ENCODE results near the gene SLC35A3.
"Not testable (repeated sequence)": the region's sequence is repeated elsewhere in the genome, so short reads cannot be mapped to it uniquely, and the experiment has no call there.

SLC35A3 gene

DNA sequence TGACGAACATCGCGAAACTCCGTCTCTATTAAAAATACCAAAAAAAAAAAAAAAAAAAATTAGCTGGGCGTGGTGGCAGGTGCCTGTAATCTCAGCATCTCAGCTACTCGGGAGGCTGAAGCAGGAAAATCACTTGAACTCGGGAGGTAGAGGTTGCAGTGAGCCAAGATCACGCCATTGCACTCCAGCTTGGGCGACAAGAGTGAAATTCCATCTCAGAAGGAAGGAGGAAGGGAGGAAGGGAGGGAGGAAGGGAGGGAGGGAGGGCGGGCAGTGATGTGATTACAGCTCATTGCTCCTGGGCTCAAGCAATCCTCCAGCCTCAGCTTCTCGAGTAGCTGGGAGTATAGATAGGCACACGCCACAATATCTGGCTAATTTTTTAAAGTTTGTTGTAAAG lies 7.5 kb downstream of the SLC35A3 start:
- not testable (repeated sequence) for DNase-seq

DNA sequence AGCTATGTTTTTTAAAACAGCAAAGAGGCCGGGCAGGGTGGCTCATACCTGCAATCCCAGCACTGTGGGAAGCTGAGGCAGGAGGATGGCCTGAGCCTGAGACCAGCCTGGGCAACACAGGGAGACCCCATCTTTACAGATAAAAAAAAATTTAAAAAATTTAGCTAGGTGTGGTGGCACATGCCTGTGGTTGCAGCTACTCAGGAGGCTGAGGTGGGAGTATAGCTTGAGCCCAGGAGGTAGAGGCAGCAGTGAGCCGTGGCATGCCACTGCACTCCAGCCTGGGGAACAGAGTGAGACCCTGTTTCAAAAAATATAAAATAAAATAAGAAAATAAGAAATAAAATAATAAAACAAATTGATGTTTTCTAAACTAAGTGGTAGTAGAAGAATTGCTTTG lies 8.4 kb downstream of the SLC35A3 start:
- DNase-seq, result no peak

DNA sequence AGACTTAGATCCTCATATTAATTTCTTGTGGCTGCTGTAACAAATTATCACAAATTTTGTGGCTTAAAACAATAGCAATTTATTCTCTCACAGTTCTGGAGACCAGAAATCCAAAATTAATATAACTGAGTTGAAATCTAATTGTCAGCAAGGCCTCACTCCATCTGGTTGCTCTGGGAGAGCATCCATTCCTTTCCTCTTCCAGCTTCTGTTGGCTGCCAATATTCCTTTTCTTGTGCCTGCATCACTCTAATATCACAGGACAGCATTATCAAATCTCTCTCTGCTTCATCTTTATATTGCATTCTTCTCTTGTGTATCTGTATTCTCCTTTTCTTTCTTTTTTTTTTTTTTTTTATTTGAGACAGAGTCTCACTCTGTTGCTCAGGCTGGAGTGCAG lies 9.3 kb downstream of the SLC35A3 start:
- no peak for DNase-seq

DNA sequence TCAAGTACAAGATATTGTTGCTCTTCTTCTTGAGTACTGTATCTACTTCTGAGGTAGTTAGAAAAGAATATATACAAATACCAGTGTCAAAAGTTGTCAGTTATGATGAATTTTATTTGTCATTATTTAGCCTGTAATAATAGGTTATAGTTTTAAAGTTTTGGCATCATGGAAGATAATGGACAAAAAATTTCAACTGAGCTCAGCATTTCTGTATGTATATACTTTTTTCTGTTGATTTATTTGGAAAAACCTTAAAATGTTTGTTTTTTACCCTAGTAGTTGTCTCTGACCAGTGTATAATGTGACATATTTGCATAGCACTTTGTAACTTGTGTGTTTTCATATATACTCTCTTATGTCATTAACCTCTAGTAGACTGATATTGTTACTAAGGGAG lies 11.1 kb downstream of the SLC35A3 start:
- DNase-seq, result no peak

DNA sequence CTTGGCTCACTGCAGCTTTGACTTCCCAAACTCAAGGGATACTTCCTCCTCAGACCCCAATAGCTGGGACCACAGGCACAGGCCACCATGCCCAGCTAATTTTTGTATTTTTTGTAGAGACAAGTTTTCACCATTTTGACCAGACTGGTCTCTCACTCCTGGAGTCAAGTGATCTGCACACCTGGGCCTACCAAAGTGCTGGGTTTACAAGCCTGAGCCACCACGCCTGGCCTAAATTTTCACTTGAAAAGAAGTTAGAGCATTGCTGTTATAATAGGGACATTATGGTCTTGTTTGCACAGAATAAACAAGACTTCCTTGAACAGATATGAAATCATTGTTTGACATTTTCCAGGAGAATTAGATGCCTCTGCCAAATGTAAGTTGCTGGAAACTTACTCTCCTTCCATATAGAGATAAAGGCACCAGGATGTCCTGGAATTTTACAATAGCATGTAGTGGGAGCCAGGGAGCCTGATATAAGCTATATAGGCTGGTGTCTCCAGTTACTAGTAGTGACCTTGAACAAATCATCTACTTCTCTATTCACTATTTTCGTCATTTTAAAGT lies 16.9 kb downstream of the SLC35A3 start:
- DNase-seq, result no peak

DNA sequence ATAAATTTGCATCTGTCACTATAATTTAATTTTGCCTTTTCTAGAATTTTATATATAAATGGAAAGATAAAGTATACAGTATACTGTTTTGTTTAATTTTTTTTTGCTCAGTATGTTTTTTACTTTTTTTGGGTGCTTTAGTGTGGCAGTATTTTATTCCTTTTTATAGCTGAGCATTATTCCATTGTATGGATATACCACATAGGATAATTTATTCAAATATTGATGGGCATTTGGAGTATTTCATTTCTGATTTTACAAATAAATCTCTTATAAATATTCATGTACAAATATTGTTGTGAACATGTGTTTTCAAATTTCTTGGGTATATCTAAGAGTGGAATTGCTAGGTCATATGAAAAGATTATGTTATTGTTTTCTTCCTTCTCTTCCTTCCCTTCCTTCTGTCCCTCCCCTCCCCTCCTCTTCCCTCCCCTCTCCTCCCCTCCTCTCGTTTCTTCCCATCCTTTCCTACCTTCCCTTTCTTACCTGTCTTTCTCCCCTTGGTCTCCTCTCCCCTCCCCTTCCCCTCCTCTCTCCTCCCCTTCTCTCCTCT lies 18.5 kb downstream of the SLC35A3 start:
- DNase-seq, result no peak

DNA sequence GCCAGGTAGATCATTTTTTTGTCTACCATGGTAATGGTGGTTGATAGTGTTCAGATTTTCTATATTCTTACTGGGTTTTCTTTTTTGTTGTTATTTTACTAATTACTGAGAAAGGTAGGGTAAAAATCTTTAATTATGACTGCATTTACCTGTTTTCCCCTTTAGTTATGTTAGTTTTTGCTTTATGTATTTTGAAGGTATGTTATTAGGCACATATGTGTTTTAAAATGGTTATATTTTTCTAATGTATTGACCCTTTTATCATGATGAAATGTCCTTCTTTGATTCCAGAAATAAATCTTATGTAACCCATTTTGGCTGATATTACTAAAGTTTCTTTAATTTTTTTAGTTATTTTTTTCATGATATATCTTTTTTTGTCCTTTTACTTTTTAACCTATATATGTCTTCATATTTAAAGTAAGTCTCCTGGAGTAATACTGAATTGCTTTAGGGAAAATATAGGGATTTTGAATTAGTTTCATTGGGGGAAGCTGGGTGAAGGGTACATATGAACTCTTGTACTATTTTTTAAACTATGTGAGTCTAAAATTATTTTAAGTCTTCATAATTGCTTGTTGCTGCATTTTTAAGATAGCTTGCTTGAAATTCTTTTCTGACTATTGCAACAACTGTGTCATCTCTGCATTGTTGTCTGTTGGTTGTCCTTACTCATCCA lies 22.4 kb downstream of the SLC35A3 start:
- DNase-seq, result no peak

DNA sequence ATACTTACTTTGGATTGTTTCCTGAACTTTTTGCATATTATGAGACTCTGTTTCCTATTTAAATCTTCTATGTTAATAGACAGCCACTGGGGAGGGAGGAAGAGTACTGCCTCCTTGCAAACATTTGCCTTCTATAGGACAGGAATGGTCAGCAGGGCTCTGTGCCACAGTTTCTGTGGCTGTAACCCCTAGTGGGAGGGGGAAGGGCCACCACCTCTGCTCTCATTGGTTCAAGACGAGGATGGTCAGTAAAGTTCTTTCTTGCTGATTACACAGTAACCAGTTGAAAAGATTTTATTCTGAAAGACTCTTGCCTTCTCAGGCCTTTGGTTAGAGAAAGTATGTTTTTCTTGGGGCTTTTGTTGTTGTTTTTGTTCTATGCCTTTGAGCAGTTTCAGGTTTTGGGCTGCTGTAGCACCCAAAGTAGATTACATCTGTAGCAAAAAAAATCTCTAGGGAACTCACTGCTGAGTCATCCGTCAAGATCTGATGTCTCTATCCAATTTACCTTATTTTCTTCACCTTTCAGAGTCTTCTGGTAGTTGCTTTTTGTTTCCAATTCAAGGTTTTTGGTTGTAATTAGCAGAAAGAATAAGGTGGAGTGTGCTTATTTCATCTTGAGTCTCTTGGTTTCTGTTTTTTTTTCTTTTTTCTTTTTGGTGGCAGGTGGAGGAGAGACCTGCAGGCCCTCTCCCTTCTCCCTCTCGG lies 23.1 kb downstream of the SLC35A3 start:
- DNase-seq, result no peak

DNA sequence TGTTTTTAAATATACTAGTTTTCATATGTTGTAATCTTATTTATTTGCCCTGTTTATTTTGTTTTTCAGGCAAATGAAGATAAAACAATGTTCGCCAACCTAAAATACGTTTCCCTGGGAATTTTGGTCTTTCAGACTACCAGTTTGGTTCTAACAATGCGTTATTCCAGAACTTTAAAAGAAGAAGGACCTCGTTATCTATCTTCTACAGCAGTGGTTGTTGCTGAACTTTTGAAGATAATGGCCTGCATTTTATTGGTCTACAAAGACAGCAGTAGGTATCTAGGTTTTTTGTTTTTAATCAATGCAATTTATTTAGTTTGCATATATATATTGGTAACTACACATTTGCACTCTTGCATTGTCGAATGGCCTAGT lies 23.7 kb downstream of the SLC35A3 start:
- DNase-seq, result no peak

DNA sequence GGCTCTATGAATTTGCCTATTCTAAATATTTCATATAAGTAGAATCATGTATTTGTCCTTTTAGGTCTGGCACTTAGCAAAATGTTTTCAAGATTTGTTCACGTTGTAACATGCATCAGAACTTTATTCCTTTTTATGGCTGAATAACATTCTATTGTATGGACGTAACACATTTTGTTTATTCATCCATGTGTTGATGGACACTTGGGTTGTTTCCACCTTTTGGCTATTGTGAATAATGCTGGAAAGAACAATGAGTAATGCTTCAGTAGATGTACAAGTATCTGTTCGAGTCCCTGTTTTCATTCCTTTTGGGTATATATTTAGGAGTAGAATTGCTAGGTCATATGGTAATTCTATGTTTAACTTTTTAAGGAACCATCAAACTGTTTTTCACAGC lies 24.7 kb downstream of the SLC35A3 start:
- DNase-seq, result no peak

DNA sequence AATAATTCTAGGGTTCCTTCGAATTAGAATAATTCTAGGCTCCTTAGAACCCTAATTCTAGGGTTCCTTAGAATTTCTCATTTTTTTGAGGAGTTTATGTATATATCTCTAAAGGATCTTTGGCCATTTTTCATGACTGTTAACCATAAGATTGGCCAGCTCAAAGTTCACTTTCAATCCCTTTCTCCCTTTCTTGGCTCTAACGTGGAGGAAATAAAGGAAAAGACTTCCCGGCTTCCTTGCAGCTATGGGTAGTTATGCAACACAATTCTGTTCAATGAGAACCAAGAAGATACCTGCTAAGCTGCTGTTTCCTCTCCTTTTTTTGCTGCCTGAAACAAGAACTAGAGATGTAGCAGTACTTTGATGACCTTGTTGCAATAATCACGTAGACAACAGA lies 27.2 kb downstream of the SLC35A3 start:
- DNase-seq, result peak; percentile 2

DNA sequence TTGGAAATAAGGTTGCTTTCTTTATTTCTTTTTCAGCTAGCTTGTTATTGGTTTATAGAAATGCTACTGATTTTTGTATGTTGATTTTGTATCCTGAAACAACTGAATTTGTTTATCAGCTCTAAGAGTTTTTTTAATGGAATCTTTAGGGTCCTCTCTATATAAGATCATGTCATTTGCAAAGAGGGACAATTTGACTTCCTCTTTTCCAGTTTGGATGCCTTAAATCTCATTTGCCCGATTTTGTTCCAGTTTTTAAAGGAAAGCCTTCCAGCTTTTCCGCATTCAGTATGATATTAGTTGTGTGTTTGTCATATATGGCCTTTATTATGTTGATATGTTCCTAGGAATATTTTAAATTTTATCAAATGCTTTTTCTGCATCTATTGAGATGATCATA lies 31.7 kb downstream of the SLC35A3 start:
- no peak for DNase-seq

DNA sequence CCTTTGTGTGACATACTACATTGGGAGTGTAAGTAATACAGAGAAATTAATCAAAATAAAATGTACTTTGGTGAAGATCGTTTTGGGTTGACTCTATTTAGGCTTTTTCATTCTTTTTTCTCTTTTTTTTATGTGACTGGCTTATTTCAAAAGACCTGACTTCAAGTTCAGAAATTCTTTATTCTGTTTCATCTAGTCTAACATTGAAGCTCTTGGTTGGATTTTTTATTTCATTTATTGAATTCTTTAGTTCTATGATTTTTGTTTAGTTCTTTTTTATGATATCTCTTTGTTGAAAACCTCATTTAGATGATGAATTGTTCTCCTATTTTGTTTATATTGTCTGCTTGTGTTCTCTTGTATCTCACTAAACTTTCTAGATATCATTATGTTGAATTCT lies 35.6 kb downstream of the SLC35A3 start:
- DNase-seq, result no peak

DNA sequence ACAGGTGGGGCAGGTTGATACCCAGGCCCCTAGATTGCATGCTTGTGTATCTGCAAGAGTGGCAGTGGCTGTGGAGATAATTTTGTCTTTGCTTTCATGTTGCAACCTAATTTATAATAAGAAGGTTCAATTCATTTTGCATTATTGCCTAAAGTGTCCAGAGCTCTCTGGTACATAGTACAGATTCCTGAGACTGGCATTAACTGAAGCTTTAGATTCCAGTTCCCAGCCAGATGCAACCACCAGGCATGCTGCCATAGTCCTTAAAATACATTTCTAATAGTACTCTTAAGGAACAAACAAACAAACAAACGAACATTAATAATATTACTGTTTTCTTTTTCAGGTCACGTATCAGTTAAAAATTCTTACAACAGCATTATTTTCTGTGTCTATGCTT lies 36.9 kb downstream of the SLC35A3 start:
- DNase-seq, result no peak

DNA sequence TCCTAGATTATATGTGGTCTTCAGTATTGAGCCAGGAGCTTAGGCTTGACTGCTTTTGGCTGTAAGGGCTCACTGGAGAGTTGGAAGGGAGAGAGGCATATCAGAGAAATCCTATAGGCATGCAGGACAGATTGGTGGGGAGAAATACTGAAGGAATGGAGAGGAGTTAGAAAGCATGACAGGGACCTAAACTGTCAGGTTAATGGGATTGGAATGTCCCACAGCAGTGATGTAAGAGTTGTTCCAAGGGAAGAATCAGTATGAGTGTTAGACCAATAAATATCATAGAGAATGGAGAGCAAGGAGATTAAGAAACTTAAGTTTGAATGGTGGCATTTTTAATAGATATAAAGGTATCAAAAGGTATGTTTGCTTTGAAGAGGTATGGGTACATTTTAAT lies 39.7 kb downstream of the SLC35A3 start:
- no peak for DNase-seq

DNA sequence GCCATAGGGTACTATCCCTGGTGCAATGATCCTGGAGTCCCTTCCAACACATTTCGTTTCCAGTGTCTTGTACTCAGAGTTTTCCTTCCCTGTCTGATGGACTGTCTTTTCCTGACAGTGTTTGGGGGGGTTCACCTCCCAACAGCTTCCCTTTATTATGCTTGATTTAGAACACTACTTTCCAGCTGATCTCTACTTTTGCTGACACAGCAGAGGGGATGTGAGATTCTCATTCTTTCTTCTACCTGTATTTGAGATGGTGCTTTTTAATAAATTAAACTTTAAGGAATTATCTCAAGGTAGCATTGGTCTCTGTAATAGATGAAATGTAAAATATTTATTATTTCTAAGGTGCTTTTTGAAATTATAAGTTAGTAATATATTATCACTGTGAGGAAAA lies 41.0 kb downstream of the SLC35A3 start:
- no peak for DNase-seq

DNA sequence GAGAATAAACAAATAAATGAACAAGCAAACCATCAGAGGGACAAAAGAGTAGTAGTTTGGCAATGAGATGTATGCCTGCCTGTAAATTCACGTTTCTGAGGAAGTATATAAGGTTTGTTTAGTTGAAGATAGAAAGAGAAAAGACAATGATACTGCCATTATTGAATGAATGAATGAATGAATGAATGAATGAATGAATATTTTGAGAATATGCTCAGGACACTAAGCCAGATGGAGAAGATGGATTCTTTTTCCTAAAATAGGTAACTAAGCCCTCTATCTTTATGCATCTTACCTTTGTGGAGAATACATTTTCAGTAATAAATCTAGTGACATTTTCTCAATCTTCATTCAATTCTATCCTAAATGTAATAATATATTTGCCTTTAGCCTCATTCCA lies 49.4 kb downstream of the SLC35A3 start:
- no peak for DNase-seq

DNA sequence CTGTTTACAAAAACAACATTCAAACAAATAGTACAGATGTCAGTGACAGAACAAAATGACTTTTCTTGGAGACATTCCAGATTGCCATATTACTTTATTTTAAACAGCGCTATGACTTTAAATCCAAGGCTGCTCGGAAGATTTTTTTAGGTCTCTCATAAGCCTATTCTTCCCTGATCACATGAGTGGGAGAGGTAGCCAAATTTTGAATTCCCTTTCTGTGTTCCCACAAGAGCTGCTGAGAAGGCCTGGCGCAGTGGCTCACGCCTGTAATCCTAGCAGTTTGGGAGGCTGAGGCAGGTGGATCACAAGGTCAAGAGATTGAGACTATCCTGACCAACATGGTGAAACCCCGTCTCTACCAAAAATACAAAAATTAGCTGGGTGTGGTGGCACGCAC lies 53.7 kb downstream of the SLC35A3 start:
- DNase-seq, result no peak

DNA sequence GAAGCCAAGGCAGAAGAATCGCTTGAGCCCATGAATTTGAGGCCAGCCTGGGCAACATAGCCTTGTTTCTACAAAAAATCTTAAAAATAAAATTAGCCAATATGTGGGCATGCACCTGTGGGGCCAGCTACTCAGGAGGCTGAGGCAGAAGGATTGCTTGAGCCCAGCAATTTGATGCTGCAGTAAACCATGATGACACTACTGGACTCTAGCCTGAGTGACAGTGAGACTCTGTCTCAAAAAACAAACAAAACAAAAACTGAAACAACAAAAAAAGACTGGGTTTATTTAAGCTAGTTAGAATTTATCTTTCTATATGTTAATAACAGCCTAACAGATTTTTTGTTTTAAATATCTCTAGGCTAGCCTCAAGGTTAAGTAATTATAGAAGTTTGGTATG lies 57.4 kb downstream of the SLC35A3 start:
- DNase-seq, result no peak

DNA sequence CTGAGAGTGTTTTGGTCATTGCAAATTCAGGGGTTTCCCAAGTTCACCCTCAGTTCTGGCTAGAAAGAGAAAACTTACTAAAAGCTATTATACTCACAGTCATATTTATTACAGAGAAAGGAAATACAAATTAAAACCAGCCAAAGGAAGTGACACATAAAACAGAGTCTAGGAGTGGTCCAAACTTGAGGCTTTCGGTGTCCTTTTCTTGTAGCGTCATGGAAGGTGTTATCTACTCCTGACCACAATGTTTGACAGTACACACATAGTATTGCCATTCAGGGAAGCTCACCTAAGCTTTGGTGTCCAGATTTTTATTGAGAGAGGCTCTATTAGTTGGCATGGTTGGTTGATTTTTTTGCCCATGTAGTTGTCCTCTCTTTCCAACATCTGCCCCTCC lies 59.0 kb downstream of the SLC35A3 start:
- no peak for DNase-seq

DNA sequence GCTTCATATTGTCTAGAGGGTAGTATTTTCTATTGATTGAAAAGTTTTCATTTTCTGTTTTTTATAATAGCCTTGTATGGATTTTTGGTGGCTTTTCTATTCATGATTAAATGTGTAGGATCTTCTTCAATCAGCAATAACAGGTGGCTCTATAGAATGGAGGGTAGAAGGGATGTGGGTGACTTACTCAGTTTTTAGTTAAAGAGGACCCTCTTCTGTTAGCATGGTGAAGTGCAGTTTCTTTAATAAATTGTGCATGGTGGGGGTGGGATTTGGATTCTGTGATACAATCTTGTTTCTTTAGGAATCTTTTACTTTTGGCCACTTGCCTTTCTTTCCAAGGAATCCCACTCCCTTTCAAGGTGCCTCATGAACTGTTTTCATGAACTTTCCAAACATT lies 64.7 kb downstream of the SLC35A3 start:
- DNase-seq, result peak; percentile 61

DNA sequence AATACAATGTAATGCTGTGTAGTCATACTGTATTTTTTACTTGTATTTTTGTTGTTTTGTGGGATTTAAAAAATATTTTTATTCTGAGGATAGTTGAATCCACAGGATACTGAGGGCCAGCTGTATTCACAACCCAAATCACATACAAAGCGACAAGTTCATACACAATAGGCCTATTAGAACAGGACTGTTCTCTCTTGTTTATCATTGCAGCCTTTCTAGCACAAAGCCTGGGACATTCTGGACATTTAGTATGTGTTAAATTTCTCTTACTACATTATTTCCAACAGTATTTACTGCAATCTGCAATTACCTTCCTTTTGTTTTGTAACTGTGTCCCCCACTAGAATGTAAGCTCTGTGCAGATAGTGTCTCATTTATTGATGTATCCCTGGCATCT lies 65.4 kb downstream of the SLC35A3 start:
- DNase-seq, result no peak

DNA sequence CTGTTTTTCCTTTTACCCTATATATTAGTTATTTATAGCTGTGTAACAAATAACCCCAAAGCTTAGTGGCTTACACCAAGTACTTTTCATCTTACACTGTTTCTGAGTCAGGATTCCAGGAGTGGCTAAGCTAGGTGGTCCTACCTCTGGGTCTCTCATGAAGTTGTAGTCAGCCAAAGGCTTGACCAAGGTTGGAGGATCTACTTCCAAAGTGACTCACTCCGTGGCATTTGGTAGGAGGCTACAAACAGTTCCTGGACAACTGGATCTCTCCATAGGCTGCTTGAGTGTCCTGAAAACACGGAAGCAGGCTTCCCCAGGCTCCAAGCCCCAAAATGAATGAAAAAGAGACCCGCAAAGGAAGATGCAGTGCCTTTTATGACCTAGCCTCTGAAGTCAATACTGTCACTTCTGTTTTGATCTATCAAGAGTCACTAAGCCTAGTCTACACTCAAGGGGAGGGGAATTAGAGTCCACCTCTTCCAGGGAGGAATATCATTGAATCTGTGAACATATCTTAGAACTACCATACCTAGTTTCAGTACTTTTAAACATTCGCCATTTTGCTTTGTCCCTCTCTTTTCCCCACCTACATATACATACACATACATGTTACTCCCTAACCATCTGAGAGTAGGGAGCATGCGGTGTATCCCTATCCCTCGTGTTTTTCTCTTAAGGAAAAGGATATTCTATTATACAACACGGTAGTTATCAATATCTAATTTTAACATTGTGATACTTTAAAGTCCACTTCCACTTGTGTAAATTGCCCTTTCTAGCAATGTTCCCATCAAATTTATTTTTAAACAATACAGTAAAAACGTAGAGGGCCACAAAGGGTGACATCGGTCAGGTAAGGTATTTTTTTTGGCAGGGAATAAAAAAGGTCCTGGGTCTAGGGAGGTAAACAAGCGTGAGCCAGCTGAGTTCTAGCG lies 67.2 kb downstream of the SLC35A3 start:
- DNase-seq, result peak; percentile 58

DNA sequence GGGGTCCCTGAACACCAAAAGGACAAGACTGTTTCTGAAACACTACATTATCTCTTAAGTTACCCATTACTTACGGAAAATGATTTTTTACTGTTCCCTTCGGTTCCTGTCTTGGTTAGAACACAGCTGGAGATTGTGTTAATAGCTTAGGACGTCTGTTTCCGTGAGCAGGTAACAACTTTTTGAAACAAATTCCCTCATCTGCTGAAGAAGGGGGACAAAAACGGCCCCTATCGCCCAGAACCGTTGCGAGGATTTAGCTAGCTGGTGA lies 67.8 kb downstream of the SLC35A3 start:
- peak; percentile 57 for DNase-seq

Measured in NCI-H82 (cell line).